ENCODE results near the gene EPG5. TPM values are rescaled to one million over a fixed set of nuclear protein-coding genes. Genes with fewer than 3 reads are reported as not detected.

Gene EPG5
- total RNA-seq, 1 donor from 2014 or later = 38.3 TPM

DNA sequence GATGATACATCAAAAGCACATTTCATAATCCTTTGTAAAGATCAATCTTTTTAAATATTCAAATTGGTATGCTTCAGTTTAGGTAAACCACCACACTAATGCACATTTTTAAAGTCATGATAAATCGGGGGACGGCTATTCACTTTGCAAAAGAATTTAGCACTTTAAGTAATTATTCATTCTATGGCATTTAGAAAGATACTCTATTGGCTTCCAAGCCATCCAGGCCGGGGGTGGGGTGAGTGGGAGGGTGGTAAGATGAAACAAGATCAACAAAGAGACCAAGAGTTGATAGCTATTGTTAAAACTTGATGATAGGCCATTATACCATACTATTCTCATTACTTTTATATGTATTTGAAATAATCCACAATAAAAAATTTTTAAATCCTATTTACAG lies 41.0 kb downstream of the EPG5 start:
- no peak overlapping the region for H3K4me3 Mint-ChIP-seq
- H3K9me3 Mint-ChIP-seq = no peaks in the 10 kb centered on the region
- intact Hi-C loops (cut with micrococcal nuclease) = no loop called here
- H3K4me1 Mint-ChIP-seq = peaks cover 5% of the 10 kb centered on the region
- TF ChIP-seq, protein P1, sequence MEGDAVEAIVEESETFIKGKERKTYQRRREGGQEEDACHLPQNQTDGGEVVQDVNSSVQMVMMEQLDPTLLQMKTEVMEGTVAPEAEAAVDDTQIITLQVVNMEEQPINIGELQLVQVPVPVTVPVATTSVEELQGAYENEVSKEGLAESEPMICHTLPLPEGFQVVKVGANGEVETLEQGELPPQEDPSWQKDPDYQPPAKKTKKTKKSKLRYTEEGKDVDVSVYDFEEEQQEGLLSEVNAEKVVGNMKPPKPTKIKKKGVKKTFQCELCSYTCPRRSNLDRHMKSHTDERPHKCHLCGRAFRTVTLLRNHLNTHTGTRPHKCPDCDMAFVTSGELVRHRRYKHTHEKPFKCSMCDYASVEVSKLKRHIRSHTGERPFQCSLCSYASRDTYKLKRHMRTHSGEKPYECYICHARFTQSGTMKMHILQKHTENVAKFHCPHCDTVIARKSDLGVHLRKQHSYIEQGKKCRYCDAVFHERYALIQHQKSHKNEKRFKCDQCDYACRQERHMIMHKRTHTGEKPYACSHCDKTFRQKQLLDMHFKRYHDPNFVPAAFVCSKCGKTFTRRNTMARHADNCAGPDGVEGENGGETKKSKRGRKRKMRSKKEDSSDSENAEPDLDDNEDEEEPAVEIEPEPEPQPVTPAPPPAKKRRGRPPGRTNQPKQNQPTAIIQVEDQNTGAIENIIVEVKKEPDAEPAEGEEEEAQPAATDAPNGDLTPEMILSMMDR (IDR thresholded peaks at IDR 0.05) = no peak
- DNase-seq (no peak), ATAC-seq (ENCODE audit: low read depth) (no peak)
- no peaks in the 10 kb centered on the region for H3K27me3 Mint-ChIP-seq
- ChIA-PET CTCF (no interaction called here), POLR2A (no interaction called here)
- H3K27ac Mint-ChIP-seq = no peak overlapping the region
- peaks cover 90% of the 10 kb centered on the region for H3K36me3 Mint-ChIP-seq (ENCODE audit: low read depth)

DNA sequence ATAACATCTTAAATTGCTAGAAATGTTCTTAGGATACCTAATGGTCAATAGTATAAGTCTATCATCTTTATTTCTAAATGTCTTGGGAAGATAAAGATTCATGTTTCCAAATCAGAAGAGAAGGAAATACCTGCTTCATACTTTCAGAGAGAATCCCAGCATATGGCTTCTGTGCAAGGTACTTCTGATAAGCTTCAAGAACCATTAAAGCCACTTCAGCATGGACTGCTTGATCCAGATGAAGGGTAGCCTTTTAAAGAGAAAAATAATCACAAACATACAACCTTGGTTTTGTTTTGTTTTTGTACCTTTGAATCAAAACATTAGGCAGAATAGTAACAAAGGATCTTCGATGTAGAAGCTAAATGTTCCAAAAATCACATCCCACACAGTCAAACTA lies 44.0 kb downstream of the EPG5 start:
- peaks cover 19% of the 10 kb centered on the region for H3K4me1 Mint-ChIP-seq
- H3K27me3 Mint-ChIP-seq = no peaks in the 10 kb centered on the region
- intact Hi-C loops (cut with micrococcal nuclease) = no loop called here
- H3K36me3 Mint-ChIP-seq (ENCODE audit: low read depth) = peaks cover 83% of the 10 kb centered on the region
- CTCF ChIA-PET = interaction anchor here (1.2 to 2.2 kb wide), 3 partner anchors 150 to 258 kb away, joined by 4 to 8 read pairs (median 7); no protein-coding TSS in a partner anchor
- H3K9me3 Mint-ChIP-seq = no peaks in the 10 kb centered on the region
- H3K27ac Mint-ChIP-seq = no peak overlapping the region
- POLR2A ChIA-PET = no interaction called here
- no peak overlapping the region for H3K4me3 Mint-ChIP-seq
- no peak for ATAC-seq (ENCODE audit: low read depth)
- no peak for DNase-seq
- TF ChIP-seq, protein P1 (IDR thresholded peaks at IDR 0.05) = no peak

DNA sequence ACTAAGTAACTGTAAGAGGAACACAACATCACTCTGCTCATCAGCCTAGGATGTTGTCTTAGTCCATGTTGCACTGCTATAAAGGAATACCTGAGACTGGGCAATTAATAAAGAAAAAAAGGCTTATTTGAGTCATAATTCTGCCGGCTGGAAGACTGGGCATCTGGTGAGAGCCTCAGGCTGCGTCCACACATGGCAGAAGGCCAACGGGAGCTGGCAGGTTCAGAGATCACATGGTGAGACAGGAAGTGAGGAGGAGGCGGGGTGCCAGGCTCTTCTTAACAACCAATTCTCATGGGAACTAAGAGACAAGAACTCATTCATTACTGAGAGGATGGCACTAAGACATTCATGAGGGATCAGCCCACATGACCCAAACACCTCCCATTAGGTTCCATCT lies 46.8 kb downstream of the EPG5 start:
- ATAC-seq (ENCODE audit: low read depth) (peak; percentile 54), DNase-seq (no peak)
- Mint-ChIP-seq H3K36me3 (ENCODE audit: low read depth) (peaks cover 86% of the 10 kb centered on the region), H3K27ac (no peak overlapping the region), H3K4me1 (peaks cover 19% of the 10 kb centered on the region), H3K9me3 (no peaks in the 10 kb centered on the region), H3K4me3 (no peak overlapping the region), H3K27me3 (no peaks in the 10 kb centered on the region)
- intact Hi-C loops (cut with micrococcal nuclease) = loop anchor here (2.0 kb wide), 1 partner anchor 152 kb away; the partner anchor contains the start of gene PSTPIP2
- ChIA-PET POLR2A (no interaction called here), CTCF (no interaction called here)
- TF ChIP-seq, protein P1 (IDR thresholded peaks at IDR 0.05) = no peak

DNA sequence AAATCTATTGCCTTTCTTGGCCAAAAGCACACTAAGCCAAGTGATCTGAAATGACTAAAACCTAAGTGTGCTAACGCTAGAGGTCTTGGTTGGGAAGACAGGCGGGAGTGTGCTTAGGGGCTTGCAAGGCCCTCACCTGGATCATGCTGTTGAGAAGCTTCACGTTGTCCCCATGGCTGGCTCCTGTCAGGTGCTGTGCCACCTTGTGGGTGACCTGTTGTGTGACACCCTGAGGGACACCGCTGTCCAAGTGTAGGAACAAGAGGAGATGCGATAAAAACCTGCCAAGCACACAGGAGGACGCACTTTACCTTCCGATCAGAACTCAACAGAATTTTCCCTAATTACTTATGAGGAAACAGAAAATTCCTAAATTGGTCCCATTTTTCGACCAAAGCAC lies 50.8 kb downstream of the EPG5 start:
- DNase-seq (no peak), ATAC-seq (ENCODE audit: low read depth) (no peak)
- Mint-ChIP-seq H3K9me3 (no peaks in the 10 kb centered on the region), H3K27ac (no peak overlapping the region), H3K4me1 (peaks cover 16% of the 10 kb centered on the region), H3K27me3 (no peaks in the 10 kb centered on the region), H3K36me3 (ENCODE audit: low read depth) (peaks cover 83% of the 10 kb centered on the region), H3K4me3 (no peak overlapping the region)
- intact Hi-C loops (cut with micrococcal nuclease) = no loop called here
- TF ChIP-seq, protein P1 (IDR thresholded peaks at IDR 0.05) = no peak
- ChIA-PET POLR2A (no interaction called here), CTCF (interaction anchor here (0.8 kb wide), 1 partner anchor 252 kb away, joined by 4 read pairs; no protein-coding TSS in a partner anchor)

DNA sequence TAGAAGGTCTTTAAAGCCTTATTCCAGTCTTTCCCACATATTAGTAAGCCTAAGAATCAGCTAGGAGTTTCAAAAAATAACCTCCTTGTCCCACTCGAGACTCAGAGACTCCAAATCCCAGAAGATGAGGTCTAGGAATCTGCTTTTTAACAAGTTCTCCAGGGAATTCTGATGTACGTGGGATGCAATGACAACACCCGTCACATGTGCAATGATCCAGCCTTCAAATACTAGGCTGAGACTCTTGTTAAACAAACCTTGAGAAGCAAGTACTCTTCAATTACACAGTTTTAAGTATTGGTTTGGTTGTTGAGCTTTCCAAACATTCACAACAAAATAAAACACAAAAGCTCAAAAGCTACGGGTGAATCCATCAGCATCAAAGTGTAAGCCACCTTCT lies 53.9 kb downstream of the EPG5 start:
- Mint-ChIP-seq H3K36me3 (ENCODE audit: low read depth) (peaks cover 85% of the 10 kb centered on the region), H3K27ac (no peak overlapping the region), H3K27me3 (no peaks in the 10 kb centered on the region), H3K4me1 (no peaks in the 10 kb centered on the region), H3K4me3 (no peak overlapping the region), H3K9me3 (no peaks in the 10 kb centered on the region)
- ChIA-PET CTCF (interaction anchor here (0.8 to 2.2 kb wide), 2 partner anchors 34 to 161 kb away, joined by 3 to 6 read pairs; no protein-coding TSS in a partner anchor), POLR2A (no interaction called here)
- intact Hi-C loops (cut with micrococcal nuclease) = no loop called here
- no peak for ATAC-seq (ENCODE audit: low read depth)
- DNase-seq = no peak
- TF ChIP-seq, protein P1 (IDR thresholded peaks at IDR 0.05) = no peak

Data from activated B cell treated with CpG ODN at 0.5 μM for 24 hours (primary cell).